Measurements from ENCODE around the gene SPRTN. TPM values are rescaled to one million over a fixed set of nuclear protein-coding genes. Genes with fewer than 3 reads are reported as not detected.

Gene SPRTN, protein sequence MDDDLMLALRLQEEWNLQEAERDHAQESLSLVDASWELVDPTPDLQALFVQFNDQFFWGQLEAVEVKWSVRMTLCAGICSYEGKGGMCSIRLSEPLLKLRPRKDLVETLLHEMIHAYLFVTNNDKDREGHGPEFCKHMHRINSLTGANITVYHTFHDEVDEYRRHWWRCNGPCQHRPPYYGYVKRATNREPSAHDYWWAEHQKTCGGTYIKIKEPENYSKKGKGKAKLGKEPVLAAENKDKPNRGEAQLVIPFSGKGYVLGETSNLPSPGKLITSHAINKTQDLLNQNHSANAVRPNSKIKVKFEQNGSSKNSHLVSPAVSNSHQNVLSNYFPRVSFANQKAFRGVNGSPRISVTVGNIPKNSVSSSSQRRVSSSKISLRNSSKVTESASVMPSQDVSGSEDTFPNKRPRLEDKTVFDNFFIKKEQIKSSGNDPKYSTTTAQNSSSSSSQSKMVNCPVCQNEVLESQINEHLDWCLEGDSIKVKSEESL
- total RNA-seq: 15.5 and 16.6 TPM in 2 replicates

DNA sequence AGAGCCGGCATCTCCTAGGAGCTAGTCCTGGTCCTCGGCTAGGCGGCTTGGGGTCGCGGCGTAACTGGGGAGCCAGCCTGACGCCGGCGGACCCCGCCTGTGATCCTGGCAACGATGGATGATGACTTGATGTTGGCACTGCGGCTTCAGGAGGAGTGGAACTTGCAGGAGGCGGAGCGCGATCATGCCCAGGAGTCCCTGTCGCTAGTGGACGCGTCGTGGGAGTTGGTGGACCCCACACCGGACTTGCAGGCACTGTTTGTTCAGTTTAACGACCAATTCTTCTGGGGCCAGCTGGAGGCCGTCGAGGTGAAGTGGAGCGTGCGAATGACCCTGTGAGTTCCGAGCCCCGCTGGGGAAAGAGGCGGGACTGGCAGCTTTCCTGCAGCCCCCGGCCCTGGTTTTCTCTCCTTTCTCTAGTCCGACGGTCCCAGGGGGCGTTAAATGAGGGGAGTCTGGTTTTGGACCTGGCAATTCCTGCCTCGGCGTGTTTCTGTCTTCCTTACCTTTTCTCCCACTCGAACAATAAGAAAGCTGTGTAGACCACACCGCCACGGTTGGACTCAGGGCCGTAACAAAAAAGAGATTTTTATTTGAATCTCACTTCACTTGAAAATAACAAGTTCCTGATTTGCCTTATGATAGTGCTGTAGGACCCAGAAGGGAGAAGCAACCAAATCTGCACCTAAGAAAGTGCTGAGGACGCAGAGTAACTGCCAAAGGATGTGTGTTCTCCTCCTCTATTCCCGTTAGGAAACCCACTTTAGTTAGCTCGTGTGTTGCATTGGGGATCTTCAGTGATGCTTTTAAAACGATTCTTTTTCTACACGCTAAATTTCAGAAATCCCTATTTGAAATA is at the start of gene SPRTN:
SPRTN (plus strand) TSS at position 24 of the 859 bp plus-strand sequence; CDS start at position 115, 91 bp downstream.

DNA sequence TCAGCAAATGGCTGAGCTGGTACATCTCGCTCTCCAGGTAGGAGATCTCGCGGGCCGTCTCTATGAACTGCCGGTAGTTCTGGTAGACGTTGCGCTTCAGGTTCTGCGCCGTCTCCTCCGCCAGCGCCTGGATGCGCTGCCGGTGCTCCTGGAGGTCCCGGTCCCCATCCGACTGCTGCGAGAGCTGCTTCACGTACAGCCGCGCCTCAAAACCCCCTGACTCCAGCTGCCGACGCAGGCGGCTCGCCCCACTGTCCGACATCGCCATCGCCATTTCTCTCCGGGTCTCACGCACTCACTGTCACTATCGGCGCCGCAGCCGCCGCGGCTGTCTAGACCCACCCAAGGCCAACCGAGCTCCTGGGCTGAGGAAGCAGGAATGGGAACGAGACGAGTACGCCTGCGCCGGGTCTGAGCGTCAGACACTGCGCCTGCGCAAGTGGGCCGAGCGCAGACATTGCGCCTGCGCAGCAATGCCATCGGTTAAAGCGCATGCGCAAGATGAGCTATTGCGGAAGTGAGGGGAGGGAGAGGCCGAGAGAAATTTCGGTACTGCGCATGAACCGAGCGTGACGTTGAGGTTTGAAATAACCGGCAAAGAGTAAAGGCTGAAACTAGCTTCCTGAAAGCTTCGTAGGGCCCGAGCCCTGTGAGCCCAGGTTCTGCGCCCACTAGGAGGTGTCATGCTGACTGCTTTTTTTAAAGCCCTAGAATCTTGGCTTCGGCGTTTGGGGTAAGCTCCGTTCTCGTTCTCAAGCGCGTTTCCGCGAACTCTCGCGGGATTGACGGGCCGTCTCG is 422 bp upstream of the SPRTN start, which contains the start of gene EXOC8:
EXOC8 (minus strand) TSS at position 381 of the 798 bp plus-strand sequence; CDS start at position 274, 107 bp downstream.

Other genes with a start within 250 kb of the SPRTN start
- gene TRIM67, start 176.2 kb upstream of the SPRTN start, total RNA-seq: not detected in 2 replicates
- gene GNPAT, start 97.1 kb upstream of the SPRTN start, total RNA-seq: 39.0 and 47.5 TPM in 2 replicates
- 23.9 and 24.7 TPM in 2 replicates for gene EXOC8, start 441 bp upstream of the SPRTN start, total RNA-seq
- gene EGLN1, start 84.0 kb downstream of the SPRTN start, total RNA-seq: 48.0 and 60.3 TPM in 2 replicates
- 32.1 and 38.3 TPM in 2 replicates for gene TSNAX, start 190.4 kb downstream of the SPRTN start, total RNA-seq

Measured in dermis lymphatic vessel endothelial cell (primary cell).